K562 (cell line): ENCODE results near the gene CCDC69. TPM values are rescaled to one million over a fixed set of nuclear protein-coding genes. Genes with fewer than 3 reads are reported as not detected.
A peak's percentile ranks its signal among the peaks of the same experiment; 100 is the strongest.

Experiments used
- ATAC-seq: fragments of 200-7000 bp; cut with Tn5 transposase; 3 replicates; pipeline ENCODE4 v1.9.1; 2020; ENCODE audit warnings: moderate library complexity
- BruUV-seq: library from RNA; stranded (reverse); fragments of 400-500 nt; replicated peaks from 2 replicates; lab custom pipeline; 2021; lab: Mats Ljungman, UMichigan
- CTCF ChIA-PET: fragments of 300-600 bp; formaldehyde crosslinking; extraction: SDS; loops from one replicate; lab custom pipeline; 2021; ENCODE audit warnings: low intra/inter-chr PET ratio; lab: Yijun Ruan, JAX
- POLR2A ChIA-PET: fragments of 300-600, 350-650 bp; sonication (Branson Sonifier 250); formaldehyde crosslinking; extraction: SDS; loops from one replicate; lab custom pipeline; 2021; ENCODE audit warnings: antibody characterized with exemption, inconsistent platforms; lab: Yijun Ruan, JAX
- DNase-seq, 4 experiments: peaks; one replicate each; pipeline versions ENCODE4 v3.0.0 to v3.0.0-alpha.2; 2011 to 2018; ENCODE audit warnings: low spot score in 3 of 4, mixed read lengths in 3 of 4; ENCODE audit errors: extremely low read depth in 1 of 4
- FAIRE-seq: peaks from 2 replicates; lab custom pipeline; 2011; peaks lifted over from hg19 to GRCh38; lab: Jason Lieb, UNC
- H2AFZ ChIP-seq: 2 replicates; pipeline ENCODE4 v1.6.0; 2011; ENCODE audit warnings: low read depth, low read length, control low read depth, inconsistent platforms
- H3K27ac ChIP-seq: fragments of 200-600 bp; 3 replicates; pipeline ENCODE4 v1.8.0; 2011; ENCODE audit warnings: low read depth, mild to moderate bottlenecking, control low read depth, inconsistent platforms, low read length, moderate library complexity, mixed read lengths; ENCODE audit errors: extremely low read depth
- H3K27me3 ChIP-seq, 2 experiments: fragments of 300-600 bp in 1 of 2; 2 replicates in 1 of 2; 3 replicates in 1 of 2; pipeline versions ENCODE4 v1.6.0 to v1.8.0; 2011; ENCODE audit warnings: inconsistent platforms in 2 of 2, low read length in 2 of 2, mild to moderate bottlenecking in 1 of 2, mixed read lengths in 1 of 2, moderate library complexity in 1 of 2; ENCODE audit not compliant: control insufficient read depth in 2 of 2, insufficient read depth in 2 of 2
- H3K36me3 ChIP-seq: fragments of 300-600 bp; 3 replicates; pipeline ENCODE4 v1.8.0; 2011; ENCODE audit warnings: mild to moderate bottlenecking, low read length, inconsistent platforms; ENCODE audit not compliant: control insufficient read depth, insufficient read depth
- H3K4me1 ChIP-seq, 2 experiments: fragments of 200-600 bp in 1 of 2; replicated peaks in 1 of 2; 2 replicates in 1 of 2; 3 replicates in 1 of 2; pipeline versions ENCODE4 v1.5.1 to v1.8.0; 2011; ENCODE audit warnings: inconsistent platforms in 2 of 2, low read length in 2 of 2, mild to moderate bottlenecking in 1 of 2, mixed read lengths in 1 of 2, moderate library complexity in 1 of 2; ENCODE audit not compliant: control insufficient read depth in 2 of 2, insufficient read depth in 2 of 2
- H3K4me2 ChIP-seq: 2 replicates; pipeline ENCODE4 v1.6.1; 2011; ENCODE audit warnings: low read length, control low read depth, inconsistent platforms, mixed read lengths; ENCODE audit not compliant: insufficient read depth
- H3K4me3 ChIP-seq: fragments of 200-600 bp; sonication (generic), shearing (Covaris generic); 2 replicates; pipeline ENCODE4 v1.5.1; 2016; ENCODE audit warnings: control low read depth, inconsistent platforms
- H3K79me2 ChIP-seq: fragments of 200-600 bp; 3 replicates; pipeline ENCODE4 v1.8.0; 2011; ENCODE audit warnings: low read length, inconsistent platforms; ENCODE audit not compliant: control insufficient read depth, insufficient read depth
- H3K9ac ChIP-seq, 2 experiments: 2 replicates each; pipeline versions ENCODE4 v1.6.0 to v1.6.1; 2011; ENCODE audit warnings: low read depth in 2 of 2, low read length in 2 of 2, control low read depth in 1 of 2, inconsistent platforms in 1 of 2, mild to moderate bottlenecking in 1 of 2, mixed read lengths in 1 of 2; ENCODE audit not compliant: insufficient read depth in 1 of 2
- H3K9me1 ChIP-seq: one replicate; pipeline ENCODE4 v1.6.0; 2011; ENCODE audit warnings: inconsistent platforms, mild to moderate bottlenecking, low read length, moderate library complexity; ENCODE audit not compliant: control insufficient read depth, insufficient read depth
- H3K9me3 ChIP-seq: replicated peaks from 2 replicates; pipeline ENCODE4 v1.5.1; 2011; ENCODE audit warnings: low read depth, low read length, inconsistent platforms; ENCODE audit not compliant: control insufficient read depth, insufficient read depth
- H4K20me1 ChIP-seq: replicated peaks from 2 replicates; pipeline ENCODE4 v1.6.1; 2011; ENCODE audit warnings: low read length, inconsistent platforms, mixed read lengths; ENCODE audit not compliant: control insufficient read depth, insufficient read depth
- ESRRA ChIP-seq: fragments of 450-650 bp; IDR thresholded peaks from 2 replicates; pipeline ENCODE4 v1.6.1; 2014; ENCODE audit warnings: low read depth, mild to moderate bottlenecking, moderate library complexity, borderline replicate concordance
- FOXA3 ChIP-seq, 2 experiments: fragments of 450-650 bp in 1 of 2; sonication (generic) in 1 of 2; formaldehyde crosslinking; IDR thresholded peaks in 1 of 2; conservative IDR thresholded peaks in 1 of 2; 2 replicates each; pipeline versions ENCODE4 v1.4.0 to v1.8.0; 2020 to 2022; ENCODE audit warnings: mild to moderate bottlenecking in 2 of 2, missing genetic modification reagents in 1 of 2
- KDM1A ChIP-seq, 2 experiments: fragments of 450-650 bp; IDR thresholded peaks; 2 replicates each; pipeline ENCODE4 v1.6.1; 2016; ENCODE audit warnings: mild to moderate bottlenecking in 2 of 2
- KDM5B ChIP-seq: fragments of 200-600 bp; sonication (generic); IDR thresholded peaks from 2 replicates; pipeline ENCODE4 v1.6.1; 2012; ENCODE audit warnings: low read depth, mild to moderate bottlenecking, moderate library complexity, low read length, control low read depth, inconsistent platforms; ENCODE audit not compliant: insufficient replicate concordance
- RBM25 ChIP-seq: fragments of 200-400 bp; formaldehyde crosslinking; IDR thresholded peaks from 2 replicates; pipeline ENCODE4 v1.6.1; 2018; ENCODE audit warnings: low read length, low read depth, moderate library complexity; ENCODE audit not compliant: severe bottlenecking
- ZNF75A ChIP-seq: fragments of 450-650 bp; formaldehyde crosslinking; IDR thresholded peaks from 2 replicates; pipeline ENCODE4 v1.4.0; 2020; ENCODE audit warnings: mild to moderate bottlenecking
- WGBS: fragments of 100-300 bp; shearing (Covaris generic); methylation state at CpG from one replicate; pipeline ENCODE4 v1.1.6; 2016; ENCODE audit warnings: low coverage, mixed read lengths; ENCODE audit not compliant: insufficient coverage; ENCODE audit errors: missing lambda C conversion rate; 5-methylcytosine and 5-hydroxymethylcytosine counted together
- in situ Hi-C: fragments of 300-500 bp; cut with MboI; formaldehyde crosslinking; loops from 4 replicates; pipeline ENCODE4 v1.15.0; 2018; ENCODE audit warnings: inconsistent platforms, mixed read lengths
- intact Hi-C: fragments of 100-400 bp; cut with micrococcal nuclease; formaldehyde crosslinking; loops from 2 replicates; pipeline ENCODE4 v1.14.2; 2022
- polyA plus RNA-seq, 8 experiments: library from polyadenylated mRNA; depleted of rRNA in 4 of 8; stranded (reverse) in 5 of 8; unstranded in 3 of 8; fragments of >200 nt; fragmentation: Nextera tagmentation in 2 of 8; fragmentation: Illumina TruSeq in 1 of 8; extraction: Ambion mirVana in 2 of 8; extraction: Trizol in 1 of 8; gene quantifications; 2 replicates each; pipeline versions ENCODE4 v1.2.1 to v1.2.3, GENCODE V29; 2011 to 2014; ENCODE audit warnings: inconsistent platforms in 1 of 8, missing spikeins in 1 of 8
- total RNA-seq, 7 experiments: library from RNA; depleted of rRNA in 6 of 7; stranded (reverse); fragments of >200 nt in 6 of 7; fragmentation: Illumina TruSeq in 2 of 7; extraction: Trizol in 2 of 7; gene quantifications; 2 replicates each; pipeline versions ENCODE4 v1.2.1 to v1.2.3, GENCODE V29; 2011 to 2021; ENCODE audit warnings: low replicate concordance in 1 of 7
- TF ChIP-seq, protein P1 (sequence below): fragments of 250-450 bp; sonication (Bioruptor Pico); IDR thresholded peaks from 2 replicates; pipeline ENCODE4 v1.9.0; 2021; ENCODE audit warnings: mild to moderate bottlenecking

CCDC69 gene
- total and polyA plus RNA-seq, 9 of the 15 experiments (the other 6 are each of a cell fraction or from before 2014, with no cell fraction given) = 0.65 to 12.2 (median 7.6) TPM

DNA sequence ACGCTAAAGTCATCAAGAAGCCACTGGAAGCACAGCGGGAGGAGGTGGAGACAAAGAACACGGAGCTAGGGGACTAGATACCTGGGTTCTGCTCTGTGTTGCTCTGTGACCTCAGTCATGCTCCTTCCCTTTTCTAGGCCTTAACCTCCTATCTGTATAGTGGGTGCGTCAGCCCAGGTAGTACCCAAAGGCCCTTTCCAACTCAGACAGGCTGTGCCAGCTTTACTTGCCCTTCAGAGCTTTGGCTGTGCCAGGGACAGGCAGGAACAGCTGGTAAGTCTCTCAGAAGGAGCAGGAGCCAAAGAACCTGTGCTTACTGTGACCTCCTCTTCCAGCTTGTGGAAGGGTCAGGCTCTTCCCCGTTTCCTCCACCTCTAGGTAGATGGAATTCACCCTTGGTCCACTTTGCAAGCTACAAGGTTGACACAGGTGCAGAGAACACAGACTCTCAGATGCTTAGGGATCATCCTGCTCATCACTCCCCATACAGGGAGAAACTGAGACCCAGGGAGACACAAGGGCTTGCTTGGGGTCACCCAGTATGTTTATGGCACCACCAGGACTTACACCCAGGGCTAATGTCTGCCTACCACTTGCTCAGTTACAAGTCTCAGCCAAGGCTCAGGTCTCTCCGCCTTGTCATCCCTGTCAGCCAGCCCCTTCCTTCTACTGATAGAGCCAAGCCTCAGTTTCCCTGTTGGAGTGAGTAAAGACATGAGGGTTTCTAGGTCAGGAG is 1.7 kb downstream of the CCDC69 start:
- CTCF ChIA-PET = no interaction called here
- DNase-seq (no peak), FAIRE-seq (peak; percentile 6), ATAC-seq (no peak)
- peak overlapping the region in 1 of 2 experiments; percentile 57; a peak in 1 of 4 replicates for H3K9ac ChIP-seq
- H3K79me2 ChIP-seq = no peaks in the 10 kb centered on the region; the same call in 2 of the 3 replicates
- H3K9me3 ChIP-seq = no peaks in the 10 kb centered on the region
- BruUV-seq = no TSS peak
- H3K4me3 ChIP-seq = no peak overlapping the region
- no peaks in the 10 kb centered on the region for H3K27me3 ChIP-seq
- peaks cover 19 to 24% of the 10 kb centered on the region in 2 experiments; a peak in 4 of 5 replicates for H3K4me1 ChIP-seq
- no peaks in the 10 kb centered on the region for H3K9me1 ChIP-seq
- no peak overlapping the region for H2AFZ ChIP-seq
- intact Hi-C loops = no loop called here
- WGBS = 78% methylated on average over 6 of the region's 6 CpGs
- H3K4me2 ChIP-seq = peak overlapping the region; percentile 81; the same call in 1 of the 2 replicates
- no peak overlapping the region; the same call in 1 of the 3 replicates for H3K27ac ChIP-seq
- H3K36me3 ChIP-seq = no peaks in the 10 kb centered on the region
- no peaks in the 10 kb centered on the region for H4K20me1 ChIP-seq
- POLR2A ChIA-PET = interaction anchor here (0.5 to 0.8 kb wide), 4 partner anchors 10 to 99 kb away, joined by 3 to 4 read pairs (median 3); no protein-coding TSS in a partner anchor
- TF ChIP-seq, protein P1, sequence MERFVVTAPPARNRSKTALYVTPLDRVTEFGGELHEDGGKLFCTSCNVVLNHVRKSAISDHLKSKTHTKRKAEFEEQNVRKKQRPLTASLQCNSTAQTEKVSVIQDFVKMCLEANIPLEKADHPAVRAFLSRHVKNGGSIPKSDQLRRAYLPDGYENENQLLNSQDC (CRISPR knock-in tag) = no peak
- TF ChIP-seq KDM5B (peak; percentile 26), ZNF75A (CRISPR knock-in tag) (no peak), KDM1A (IDR thresholded peaks at IDR 0.05) (0 out of 4 replicates have a peak, but pooled peaks of 1 of the 2 experiments have one; percentile 39), ESRRA (0 out of 2 replicates have a peak, but pooled peaks have one; percentile 16), RBM25 (peak; percentile 23), FOXA3 (CRISPR knock-in tag; conservative IDR thresholded peaks at IDR 0.05 in 1 of 2, IDR thresholded peaks at IDR 0.05 in 1 of 2) (peak in 1 of 2 experiments; percentile 33; a peak in 1 of 4 replicates)
- in situ Hi-C loops = no loop called here
